A549 (cell line): ENCODE data around the gene INAFM1. TPM values are rescaled to one million over a fixed set of nuclear protein-coding genes. Genes with fewer than 3 reads are reported as not detected.

Experiments used
- CBX2 ChIP-seq: fragments of 200-600 bp; sonication (generic); IDR thresholded peaks from 2 replicates; pipeline ENCODE4 v1.6.1; 2016; ENCODE audit warnings: low read depth, mild to moderate bottlenecking, borderline replicate concordance
- CHD4 ChIP-seq: fragments of 200-600 bp; sonication (generic); IDR thresholded peaks from 2 replicates; pipeline ENCODE4 v1.6.1; 2016; ENCODE audit warnings: antibody characterized with exemption, mild to moderate bottlenecking, borderline replicate concordance
- GATA3 ChIP-seq: IDR thresholded peaks from 2 replicates; pipeline ENCODE4 v1.6.1; 2012; ENCODE audit warnings: borderline replicate concordance
- HDAC2 ChIP-seq: fragments of 200-600 bp; sonication (generic); IDR thresholded peaks from 2 replicates; pipeline ENCODE4 v1.6.1; 2016
- HOXB13 ChIP-seq: fragments of 250-450 bp; sonication (Bioruptor Pico); IDR thresholded peaks from 2 replicates; pipeline ENCODE4 v1.5.0; 2020; ENCODE audit warnings: low read depth, mild to moderate bottlenecking, moderate library complexity
- HOXB5 ChIP-seq: fragments of 250-450 bp; sonication (Bioruptor Pico); IDR thresholded peaks from 2 replicates; pipeline ENCODE4 v1.5.0; 2020; ENCODE audit warnings: mild to moderate bottlenecking, moderate library complexity
- JUN ChIP-seq, 2 experiments: fragments of >200 bp; sonication (Bioruptor Twin); formaldehyde crosslinking; IDR thresholded peaks; 2 replicates in 1 of 2; 3 replicates in 1 of 2; pipeline ENCODE4 v1.6.1; 2016 to 2017
- KDM5A ChIP-seq: fragments of 200-600 bp; sonication (generic); IDR thresholded peaks from 2 replicates; pipeline ENCODE4 v1.6.1; 2016; ENCODE audit warnings: antibody characterized with exemption, mild to moderate bottlenecking
- MAZ ChIP-seq: fragments of 150-350 bp; IDR thresholded peaks from 2 replicates; pipeline ENCODE4 v1.6.1; 2014; ENCODE audit warnings: antibody characterized with exemption, low read depth, low read length, borderline replicate concordance
- MYC ChIP-seq: IDR thresholded peaks from 2 replicates; pipeline ENCODE4 v1.6.1; 2012; ENCODE audit warnings: mild to moderate bottlenecking, inconsistent platforms, low read length, improper control_type of control experiment, borderline replicate concordance
- NPAS2 ChIP-seq: fragments of 250-450 bp; sonication (Bioruptor Pico); IDR thresholded peaks from 2 replicates; pipeline ENCODE4 v1.8.0; 2022; ENCODE audit warnings: mild to moderate bottlenecking, moderate library complexity, borderline replicate concordance
- PHF8 ChIP-seq: fragments of 200-600 bp; sonication (generic); IDR thresholded peaks from 2 replicates; pipeline ENCODE4 v1.6.1; 2016; ENCODE audit warnings: low read depth, mild to moderate bottlenecking, antibody characterized with exemption, moderate library complexity, borderline replicate concordance
- POLR2A ChIP-seq: IDR thresholded peaks from 2 replicates; pipeline ENCODE4 v1.6.1; 2012; ENCODE audit warnings: mild to moderate bottlenecking, low read length
- RARB ChIP-seq: fragments of 250-450 bp; sonication (Bioruptor Pico); IDR thresholded peaks from 2 replicates; pipeline ENCODE4 v1.8.0; 2021; ENCODE audit warnings: mild to moderate bottlenecking, moderate library complexity
- TFCP2L1 ChIP-seq: fragments of 250-450 bp; sonication (Bioruptor Pico); IDR thresholded peaks from 2 replicates; pipeline ENCODE4 v1.5.0; 2021; ENCODE audit warnings: mild to moderate bottlenecking
- TP53 ChIP-seq: fragments of 250-450 bp; sonication (Bioruptor Pico); IDR thresholded peaks from 2 replicates; pipeline ENCODE4 v1.5.0; 2021; ENCODE audit warnings: mild to moderate bottlenecking, moderate library complexity
- ZFP36 ChIP-seq: fragments of 450-650 bp; IDR thresholded peaks from 2 replicates; pipeline ENCODE4 v1.6.1; 2014; ENCODE audit warnings: borderline replicate concordance; ENCODE audit not compliant: partially characterized antibody
- ZNF302 ChIP-seq: fragments of 250-450 bp; sonication (Bioruptor Pico); IDR thresholded peaks from 2 replicates; pipeline ENCODE4 v1.9.0; 2021; ENCODE audit warnings: inconsistent platforms, mild to moderate bottlenecking, moderate library complexity
- ZSCAN20 ChIP-seq: fragments of 250-450 bp; sonication (Bioruptor Pico); IDR thresholded peaks from 2 replicates; pipeline ENCODE4 v1.8.0; 2022; ENCODE audit warnings: mild to moderate bottlenecking, moderate library complexity
- polyA plus RNA-seq, 4 experiments: library from polyadenylated mRNA; depleted of rRNA in 3 of 4; stranded (reverse); fragments of >200 nt; fragmentation: RNase III in 1 of 4; extraction: RNeasy Plus Mini Kit Qiagen cat#74134 plus additional on column Dnase treatment in 1 of 4; gene quantifications; 2 replicates in 3 of 4; 3 replicates in 1 of 4; pipeline ENCODE4 v1.2.3, GENCODE V29; 2011 to 2017
- TF ChIP-seq, protein P1 (sequence below): fragments of 200-600 bp; sonication (generic); IDR thresholded peaks from 2 replicates; pipeline ENCODE4 v1.6.1; 2016; ENCODE audit warnings: antibody characterized with exemption, mild to moderate bottlenecking, moderate library complexity
- TF ChIP-seq, protein P2 (sequence below): fragments of >200 bp; sonication (Bioruptor Twin); formaldehyde crosslinking; IDR thresholded peaks from 3 replicates; pipeline ENCODE4 v1.5.1; 2016
- TF ChIP-seq, protein P3 (sequence below): fragments of >200 bp; sonication (Bioruptor Twin); formaldehyde crosslinking; IDR thresholded peaks from 2 replicates; pipeline ENCODE4 v1.6.1; 2016

INAFM1 gene
- polyA plus RNA-seq, 2 of the 4 experiments (the other 2 are of a cell fraction): 1.5 to 5.5 TPM

DNA sequence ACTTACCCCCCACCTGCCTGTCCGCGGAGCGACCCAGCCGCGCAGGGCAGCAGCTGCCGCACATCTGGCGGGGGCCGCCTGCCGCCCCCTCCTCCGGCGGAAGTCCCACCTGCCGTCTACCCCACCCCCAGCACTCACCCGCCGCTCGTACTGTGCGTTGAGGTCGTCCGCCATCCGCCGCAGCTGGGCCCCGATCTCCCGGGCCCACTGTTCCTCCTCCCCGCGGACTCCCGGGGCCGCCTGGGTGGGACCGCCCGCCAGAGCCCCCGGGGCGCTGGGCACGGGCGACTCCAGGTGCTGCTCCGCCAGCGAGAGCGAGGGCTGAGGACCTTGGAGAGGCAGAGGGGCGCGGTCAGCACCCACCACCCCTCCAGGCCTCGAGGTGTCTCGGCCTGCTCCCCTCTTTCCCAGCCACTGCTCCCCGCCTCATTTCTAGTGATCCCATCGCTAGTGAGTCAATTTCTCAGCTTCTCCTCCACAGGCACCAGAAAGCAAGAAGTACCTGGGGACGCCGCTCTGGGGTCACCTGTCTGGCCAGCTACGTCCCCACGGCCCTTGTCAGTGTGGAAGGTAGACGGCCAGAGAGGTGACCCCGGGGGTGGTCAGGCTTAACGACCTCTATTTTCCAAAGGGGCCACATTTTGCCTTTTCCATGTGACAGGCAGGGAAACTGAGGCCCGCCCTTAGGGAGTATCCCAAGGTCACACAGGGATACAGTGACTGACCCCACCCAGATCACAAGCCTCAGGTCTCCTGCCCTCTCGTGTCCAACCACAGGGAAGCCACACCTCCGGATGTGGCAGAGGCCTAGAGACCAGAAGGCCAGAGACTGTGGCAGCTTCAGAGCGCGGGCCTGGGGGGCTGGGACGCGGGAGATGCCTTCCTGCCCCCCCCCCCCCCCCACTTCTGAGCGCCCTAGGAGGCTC, 48.0 kb upstream of the INAFM1 start (continued):
- TF ChIP-seq PHF8: peak; percentile 61
- TF ChIP-seq, protein P1, sequence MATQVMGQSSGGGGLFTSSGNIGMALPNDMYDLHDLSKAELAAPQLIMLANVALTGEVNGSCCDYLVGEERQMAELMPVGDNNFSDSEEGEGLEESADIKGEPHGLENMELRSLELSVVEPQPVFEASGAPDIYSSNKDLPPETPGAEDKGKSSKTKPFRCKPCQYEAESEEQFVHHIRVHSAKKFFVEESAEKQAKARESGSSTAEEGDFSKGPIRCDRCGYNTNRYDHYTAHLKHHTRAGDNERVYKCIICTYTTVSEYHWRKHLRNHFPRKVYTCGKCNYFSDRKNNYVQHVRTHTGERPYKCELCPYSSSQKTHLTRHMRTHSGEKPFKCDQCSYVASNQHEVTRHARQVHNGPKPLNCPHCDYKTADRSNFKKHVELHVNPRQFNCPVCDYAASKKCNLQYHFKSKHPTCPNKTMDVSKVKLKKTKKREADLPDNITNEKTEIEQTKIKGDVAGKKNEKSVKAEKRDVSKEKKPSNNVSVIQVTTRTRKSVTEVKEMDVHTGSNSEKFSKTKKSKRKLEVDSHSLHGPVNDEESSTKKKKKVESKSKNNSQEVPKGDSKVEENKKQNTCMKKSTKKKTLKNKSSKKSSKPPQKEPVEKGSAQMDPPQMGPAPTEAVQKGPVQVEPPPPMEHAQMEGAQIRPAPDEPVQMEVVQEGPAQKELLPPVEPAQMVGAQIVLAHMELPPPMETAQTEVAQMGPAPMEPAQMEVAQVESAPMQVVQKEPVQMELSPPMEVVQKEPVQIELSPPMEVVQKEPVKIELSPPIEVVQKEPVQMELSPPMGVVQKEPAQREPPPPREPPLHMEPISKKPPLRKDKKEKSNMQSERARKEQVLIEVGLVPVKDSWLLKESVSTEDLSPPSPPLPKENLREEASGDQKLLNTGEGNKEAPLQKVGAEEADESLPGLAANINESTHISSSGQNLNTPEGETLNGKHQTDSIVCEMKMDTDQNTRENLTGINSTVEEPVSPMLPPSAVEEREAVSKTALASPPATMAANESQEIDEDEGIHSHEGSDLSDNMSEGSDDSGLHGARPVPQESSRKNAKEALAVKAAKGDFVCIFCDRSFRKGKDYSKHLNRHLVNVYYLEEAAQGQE: no peak
- TF ChIP-seq CBX2: no peak
- TF ChIP-seq, protein P2, sequence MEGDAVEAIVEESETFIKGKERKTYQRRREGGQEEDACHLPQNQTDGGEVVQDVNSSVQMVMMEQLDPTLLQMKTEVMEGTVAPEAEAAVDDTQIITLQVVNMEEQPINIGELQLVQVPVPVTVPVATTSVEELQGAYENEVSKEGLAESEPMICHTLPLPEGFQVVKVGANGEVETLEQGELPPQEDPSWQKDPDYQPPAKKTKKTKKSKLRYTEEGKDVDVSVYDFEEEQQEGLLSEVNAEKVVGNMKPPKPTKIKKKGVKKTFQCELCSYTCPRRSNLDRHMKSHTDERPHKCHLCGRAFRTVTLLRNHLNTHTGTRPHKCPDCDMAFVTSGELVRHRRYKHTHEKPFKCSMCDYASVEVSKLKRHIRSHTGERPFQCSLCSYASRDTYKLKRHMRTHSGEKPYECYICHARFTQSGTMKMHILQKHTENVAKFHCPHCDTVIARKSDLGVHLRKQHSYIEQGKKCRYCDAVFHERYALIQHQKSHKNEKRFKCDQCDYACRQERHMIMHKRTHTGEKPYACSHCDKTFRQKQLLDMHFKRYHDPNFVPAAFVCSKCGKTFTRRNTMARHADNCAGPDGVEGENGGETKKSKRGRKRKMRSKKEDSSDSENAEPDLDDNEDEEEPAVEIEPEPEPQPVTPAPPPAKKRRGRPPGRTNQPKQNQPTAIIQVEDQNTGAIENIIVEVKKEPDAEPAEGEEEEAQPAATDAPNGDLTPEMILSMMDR: peak; percentile 0; the same call in 1 of the 3 replicates
- peak; percentile 94 for TF ChIP-seq TFCP2L1 (CRISPR knock-in tag)
- TF ChIP-seq JUN (IDR thresholded peaks at IDR 0.05): peak; percentile 91 to 98
- TF ChIP-seq ZFP36: no peak
- TF ChIP-seq GATA3: no peak
- no peak for TF ChIP-seq HDAC2
- peak; percentile 80 for TF ChIP-seq TP53
- no peak for TF ChIP-seq MYC
- TF ChIP-seq HOXB5 (CRISPR knock-in tag): peak; percentile 73
- no peak for TF ChIP-seq CHD4
- peak; percentile 47; the same call in 1 of the 2 replicates for TF ChIP-seq ZSCAN20
- no peak; the same call in none of the 2 replicates for TF ChIP-seq NPAS2 (CRISPR knock-in tag)
- TF ChIP-seq, protein P3, sequence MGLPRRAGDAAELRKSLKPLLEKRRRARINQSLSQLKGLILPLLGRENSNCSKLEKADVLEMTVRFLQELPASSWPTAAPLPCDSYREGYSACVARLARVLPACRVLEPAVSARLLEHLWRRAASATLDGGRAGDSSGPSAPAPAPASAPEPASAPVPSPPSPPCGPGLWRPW: no peak
- no peak for TF ChIP-seq KDM5A
- peak; percentile 86 for TF ChIP-seq RARB (CRISPR knock-in tag)
- TF ChIP-seq POLR2A: peak; percentile 5
- no peak; the same call in 1 of the 2 replicates for TF ChIP-seq ZNF302 (CRISPR knock-in tag)
- peak; percentile 68; the same call in 1 of the 2 replicates for TF ChIP-seq HOXB13 (CRISPR knock-in tag)
- TF ChIP-seq MAZ: no peak
